ENCODE measurements around the gene ENDOU. TPM values are rescaled to one million over a fixed set of nuclear protein-coding genes. Genes with fewer than 3 reads are reported as not detected.

ENDOU gene
- total RNA-seq, 1 donor from 2014 or later = 0.10 TPM

- DNase-seq (ENCODE audit: low read depth) = no peak
These were observed 18.8 kb upstream of the ENDOU start for GRCh38 chr12:47744005-47744651.

GRCh38 chr12:47743311-47743860 is 18.1 kb upstream of the ENDOU start:
- DNase-seq (ENCODE audit: low read depth) = no peak

- DNase-seq (ENCODE audit: low read depth) = no peak
These were observed 17.0 kb upstream of the ENDOU start for GRCh38 chr12:47742253-47742825.

GRCh38 chr12:47741340-47741703 is 16.0 kb upstream of the ENDOU start:
- DNase-seq (ENCODE audit: low read depth) = peak; percentile 78

GRCh38 chr12:47740606-47741339 is 15.5 kb upstream of the ENDOU start:
- DNase-seq (ENCODE audit: low read depth) = no peak

GRCh38 chr12:47739979-47740378 is 14.7 kb upstream of the ENDOU start:
- DNase-seq (ENCODE audit: low read depth) = no peak

GRCh38 chr12:47739297-47739696 is 14.0 kb upstream of the ENDOU start:
- no peak for DNase-seq (ENCODE audit: low read depth)

GRCh38 chr12:47737936-47738594 is 12.8 kb upstream of the ENDOU start:
- DNase-seq (ENCODE audit: low read depth) = no peak

- DNase-seq (ENCODE audit: low read depth) = no peak
These were observed 11.8 kb upstream of the ENDOU start for GRCh38 chr12:47736877-47737676.

- DNase-seq (ENCODE audit: low read depth) = no peak
These were observed 10.9 kb upstream of the ENDOU start for GRCh38 chr12:47736216-47736615.

GRCh38 chr12:47735649-47736048 is 10.4 kb upstream of the ENDOU start:
- DNase-seq (ENCODE audit: low read depth) = no peak

GRCh38 chr12:47734725-47735480 is 9.6 kb upstream of the ENDOU start:
- DNase-seq (ENCODE audit: low read depth) = no peak

- no peak for DNase-seq (ENCODE audit: low read depth)
These were observed 7.9 kb upstream of the ENDOU start for GRCh38 chr12:47733142-47733541.

- DNase-seq (ENCODE audit: low read depth) = no peak
These were observed 7.2 kb upstream of the ENDOU start for GRCh38 chr12:47732504-47732903.

GRCh38 chr12:47731723-47732122 is 6.4 kb upstream of the ENDOU start:
- no peak for DNase-seq (ENCODE audit: low read depth)

GRCh38 chr12:47730341-47730744 is 5.1 kb upstream of the ENDOU start:
- DNase-seq (ENCODE audit: low read depth) = no peak

- DNase-seq (ENCODE audit: low read depth) = no peak
These were observed 3.9 kb upstream of the ENDOU start for GRCh38 chr12:47729233-47729632.

- DNase-seq (ENCODE audit: low read depth) = peak; percentile 50
These were observed 603 bp upstream of the ENDOU start for GRCh38 chr12:47725893-47726292.

GRCh38 chr12:47722941-47723631 is 2.2 kb downstream of the ENDOU start:
- no peak for DNase-seq (ENCODE audit: low read depth)

- no peak for DNase-seq (ENCODE audit: low read depth)
These were observed 3.0 kb downstream of the ENDOU start for GRCh38 chr12:47722136-47722834.

All from renal cortical epithelial cell (primary cell).